Fibroblast of the aortic adventitia (primary cell): ENCODE data around the gene KRT9. TPM values are rescaled to one million over a fixed set of nuclear protein-coding genes. Genes with fewer than 3 reads are reported as not detected.
"Not testable (repeated sequence)": the region's sequence is repeated elsewhere in the genome, so short reads cannot be mapped to it uniquely, and the experiment has no call there.

ENCODE experiments used
- DNase-seq: peaks from one replicate; pipeline ENCODE4 v3.0.0-alpha.2; 2010; ENCODE audit warnings: low read depth
- H3K4me3 ChIP-seq: 2 replicates; pipeline ENCODE4 v1.5.1; 2011; ENCODE audit warnings: low read depth, mild to moderate bottlenecking, control low read depth, low read length, moderate library complexity
- total RNA-seq: library from RNA; depleted of rRNA; stranded (reverse); fragments of >200 nt; gene quantifications from 2 replicates; pipeline ENCODE4 v1.2.3, GENCODE V29; 2012; ENCODE audit warnings: low replicate concordance
- TF ChIP-seq, protein P1 (sequence below): IDR thresholded peaks from 2 replicates; pipeline ENCODE4 v1.5.1; 2011; ENCODE audit warnings: mild to moderate bottlenecking, low read length, control low read depth, inconsistent platforms; ENCODE audit not compliant: insufficient read depth

Gene KRT9
- total RNA-seq, 1 donor: not detected

DNA sequence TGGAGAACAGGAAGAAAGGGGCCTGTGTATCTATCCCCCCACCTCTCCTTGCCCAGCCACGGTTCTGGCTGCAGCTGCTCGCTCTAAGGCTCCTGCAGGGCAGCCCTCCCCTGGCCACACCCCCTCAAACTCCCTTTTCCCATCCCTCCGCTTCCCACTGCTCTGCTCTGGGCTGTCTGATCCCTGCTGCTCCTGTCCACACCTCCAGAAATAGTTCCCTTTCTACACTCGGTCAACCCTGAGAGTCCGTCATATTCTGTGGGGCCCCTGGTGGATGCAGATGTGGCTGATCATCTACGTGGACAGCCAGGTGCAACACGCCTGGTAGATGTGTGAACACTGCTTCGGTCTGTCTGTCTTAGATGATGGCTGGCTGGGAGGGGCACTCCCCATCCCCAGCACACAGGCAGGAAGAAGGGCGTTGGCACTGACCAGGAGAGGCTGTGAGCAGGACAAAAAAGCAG, 24.4 kb downstream of the KRT9 start:
- H3K4me3 ChIP-seq: no peak overlapping the region
- TF ChIP-seq, protein P1, sequence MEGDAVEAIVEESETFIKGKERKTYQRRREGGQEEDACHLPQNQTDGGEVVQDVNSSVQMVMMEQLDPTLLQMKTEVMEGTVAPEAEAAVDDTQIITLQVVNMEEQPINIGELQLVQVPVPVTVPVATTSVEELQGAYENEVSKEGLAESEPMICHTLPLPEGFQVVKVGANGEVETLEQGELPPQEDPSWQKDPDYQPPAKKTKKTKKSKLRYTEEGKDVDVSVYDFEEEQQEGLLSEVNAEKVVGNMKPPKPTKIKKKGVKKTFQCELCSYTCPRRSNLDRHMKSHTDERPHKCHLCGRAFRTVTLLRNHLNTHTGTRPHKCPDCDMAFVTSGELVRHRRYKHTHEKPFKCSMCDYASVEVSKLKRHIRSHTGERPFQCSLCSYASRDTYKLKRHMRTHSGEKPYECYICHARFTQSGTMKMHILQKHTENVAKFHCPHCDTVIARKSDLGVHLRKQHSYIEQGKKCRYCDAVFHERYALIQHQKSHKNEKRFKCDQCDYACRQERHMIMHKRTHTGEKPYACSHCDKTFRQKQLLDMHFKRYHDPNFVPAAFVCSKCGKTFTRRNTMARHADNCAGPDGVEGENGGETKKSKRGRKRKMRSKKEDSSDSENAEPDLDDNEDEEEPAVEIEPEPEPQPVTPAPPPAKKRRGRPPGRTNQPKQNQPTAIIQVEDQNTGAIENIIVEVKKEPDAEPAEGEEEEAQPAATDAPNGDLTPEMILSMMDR: no peak
- DNase-seq: no peak

DNA sequence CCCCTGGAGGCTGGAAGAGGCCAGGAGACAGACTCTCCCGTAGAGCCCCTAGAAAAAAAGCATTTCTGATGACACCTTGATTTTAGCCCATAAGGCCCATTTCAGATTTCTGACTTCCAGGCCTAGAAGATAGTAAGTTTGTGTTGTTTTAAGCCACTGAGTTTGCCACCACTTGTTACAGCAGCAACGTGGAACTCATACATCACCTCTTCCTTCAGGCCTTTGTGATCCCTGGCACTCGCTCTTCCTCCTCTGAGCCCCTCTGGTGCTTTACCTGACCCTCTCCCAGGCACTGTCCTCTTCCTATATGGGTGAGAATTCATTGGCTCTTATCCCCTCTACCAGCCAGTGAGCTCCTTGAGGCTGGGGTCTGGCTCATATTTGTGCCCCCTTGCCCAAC, 25.0 kb downstream of the KRT9 start:
- TF ChIP-seq, protein P1: no peak
- DNase-seq: no peak
- no peak overlapping the region for H3K4me3 ChIP-seq

DNA sequence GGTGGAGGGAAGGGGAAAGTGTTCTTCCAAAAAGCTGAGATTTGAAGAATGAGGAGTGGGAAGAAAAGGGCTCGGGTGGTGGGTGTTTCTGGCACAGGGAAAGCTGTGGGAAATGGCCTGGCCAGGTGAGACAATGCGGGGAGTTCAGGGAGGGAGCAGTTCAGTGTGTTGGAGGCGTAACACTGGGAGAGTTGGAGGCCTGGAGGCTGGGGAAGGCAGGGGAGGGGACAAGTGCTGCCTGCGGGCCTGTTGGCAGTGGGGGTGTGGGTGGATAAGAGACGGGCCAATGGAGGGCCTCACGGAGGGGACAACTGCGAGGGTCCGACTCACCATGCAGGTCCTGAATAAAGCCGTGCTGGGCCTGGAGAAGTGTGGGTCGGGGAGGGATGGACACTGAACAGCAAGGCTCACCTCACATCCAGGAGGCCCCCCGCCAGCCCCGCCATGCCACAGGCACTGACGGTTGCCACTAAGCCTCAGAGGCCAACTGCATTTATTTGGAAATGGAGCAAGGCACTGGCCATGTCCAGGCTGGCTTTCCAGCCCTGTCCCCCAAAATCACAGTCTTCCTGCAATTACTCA, 25.9 kb downstream of the KRT9 start:
- TF ChIP-seq, protein P1: no peak
- H3K4me3 ChIP-seq: no peak overlapping the region
- DNase-seq: no peak

DNA sequence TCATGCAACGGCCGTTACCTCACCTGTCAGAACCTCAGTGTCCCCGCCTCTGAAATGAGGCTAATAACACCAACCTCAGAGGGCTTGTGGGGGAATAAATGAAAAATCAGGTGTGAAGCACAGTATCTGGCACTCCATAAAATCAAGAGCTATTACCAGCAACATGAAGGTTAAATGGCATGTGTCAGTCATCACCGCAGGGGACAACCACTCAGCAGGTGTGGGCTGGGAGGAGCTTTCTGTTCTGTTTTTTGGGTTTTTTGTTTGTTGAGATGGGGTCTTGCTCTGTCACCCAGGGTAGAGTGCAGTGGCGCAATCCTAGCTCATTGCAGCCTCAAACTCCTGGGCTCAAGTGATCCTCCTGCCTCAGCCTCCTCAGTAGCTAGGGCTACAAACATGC, 26.9 kb downstream of the KRT9 start:
- DNase-seq: no peak
- TF ChIP-seq, protein P1: no peak
- no peak overlapping the region for H3K4me3 ChIP-seq

DNA sequence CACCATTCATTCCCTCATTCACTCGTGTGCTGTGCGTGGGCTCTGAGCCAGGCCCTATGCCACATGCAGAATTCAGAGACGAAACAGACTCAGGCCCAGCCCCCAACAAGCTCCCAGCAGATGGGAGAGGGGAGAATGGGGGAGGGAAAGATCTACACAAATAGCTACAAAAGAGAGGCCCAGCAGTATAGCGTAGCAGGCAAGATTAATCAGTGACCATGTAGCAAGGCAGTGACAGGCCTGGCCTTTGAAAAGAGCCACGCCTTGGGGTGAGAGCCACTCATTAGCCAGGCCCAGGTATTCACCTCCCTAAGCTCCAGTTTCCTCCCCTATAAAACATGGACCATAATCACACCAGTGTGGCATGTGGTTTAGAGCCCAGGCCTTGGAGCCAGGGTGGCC, 27.4 kb downstream of the KRT9 start:
- DNase-seq: no peak
- TF ChIP-seq, protein P1: no peak
- H3K4me3 ChIP-seq: no peak overlapping the region

DNA sequence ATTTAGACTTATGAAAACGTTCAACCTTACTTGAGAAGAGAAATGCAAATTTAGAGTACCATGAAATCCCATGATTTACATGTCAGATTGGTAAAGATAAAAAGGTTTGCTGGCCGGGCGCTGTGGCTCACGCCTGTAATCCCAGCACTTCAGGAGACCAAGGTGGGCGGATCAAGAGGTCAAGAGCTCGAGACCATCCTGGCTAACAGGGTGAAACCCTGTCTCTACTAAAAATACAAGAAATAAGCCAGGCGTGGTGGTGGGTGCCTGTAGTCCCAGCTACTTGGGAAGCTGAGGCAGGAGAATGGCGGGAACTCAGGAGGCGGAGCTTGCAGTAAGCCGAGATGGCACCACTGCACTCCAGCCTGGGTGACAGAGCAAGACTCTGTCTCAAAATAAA, 29.1 kb downstream of the KRT9 start:
- DNase-seq, H3K4me3 ChIP-seq: not testable (repeated sequence)

DNA sequence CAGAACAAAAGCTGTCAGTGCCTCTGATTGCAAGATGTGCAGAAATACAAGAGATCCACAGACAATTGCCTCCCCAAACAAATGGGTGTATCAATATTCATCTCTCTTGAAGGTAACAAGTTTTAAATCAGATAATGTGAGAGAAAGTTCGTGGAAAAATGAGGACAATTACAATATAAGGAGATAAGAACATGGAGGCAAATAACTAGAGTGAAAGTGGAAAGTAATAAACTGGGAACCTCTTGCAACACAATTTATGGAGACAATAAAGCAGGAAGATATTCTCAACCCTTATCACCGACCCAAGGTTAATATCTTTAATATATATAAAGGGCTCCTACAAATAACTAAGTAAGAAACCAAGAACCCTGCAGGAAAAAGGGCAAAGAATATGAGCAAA, 29.5 kb downstream of the KRT9 start:
- no peak for DNase-seq
- no peak overlapping the region for H3K4me3 ChIP-seq
- TF ChIP-seq, protein P1: no peak
